KMS-11 (cell line): ENCODE results near the gene OSBPL5.

Experiments
- H2AFZ ChIP-seq: fragments of 200-600 bp; sonication (generic); 2 replicates; pipeline ENCODE4 v1.6.1; 2016; ENCODE audit warnings: antibody characterized with exemption, mixed run types, low read depth
- H3K27ac ChIP-seq: fragments of 200-600 bp; sonication (generic); 2 replicates; pipeline ENCODE4 v1.6.1; 2016; ENCODE audit warnings: mild to moderate bottlenecking, mixed run types
- H3K27me3 ChIP-seq: fragments of 200-600 bp; sonication (generic); 2 replicates; pipeline ENCODE4 v1.6.1; 2017; ENCODE audit warnings: mild to moderate bottlenecking, low read depth, mixed run types, moderate library complexity; ENCODE audit not compliant: insufficient read depth
- H3K36me3 ChIP-seq: fragments of 200-600 bp; sonication (generic); 2 replicates; pipeline ENCODE4 v1.6.1; 2017; ENCODE audit warnings: mild to moderate bottlenecking, mixed run types; ENCODE audit not compliant: insufficient read depth
- H3K4me1 ChIP-seq: fragments of 200-600 bp; sonication (generic); 2 replicates; pipeline ENCODE4 v1.6.1; 2016; ENCODE audit warnings: mild to moderate bottlenecking, low read depth, mixed run types; ENCODE audit not compliant: poor library complexity, severe bottlenecking
- H3K4me2 ChIP-seq: fragments of 200-600 bp; sonication (generic); 2 replicates; pipeline ENCODE4 v1.7.0; 2016; ENCODE audit warnings: mild to moderate bottlenecking, mixed run types
- H3K4me3 ChIP-seq: fragments of 200-600 bp; sonication (generic); IDR thresholded peaks from 2 replicates; pipeline ENCODE4 v1.6.1; 2017; ENCODE audit warnings: low read depth, low read length, mixed read lengths; ENCODE audit not compliant: insufficient read depth
- H3K79me2 ChIP-seq: fragments of 200-600 bp; sonication (generic); 2 replicates; pipeline ENCODE4 v1.6.1; 2016; ENCODE audit warnings: low read depth, mixed run types; ENCODE audit not compliant: insufficient read depth
- H3K9ac ChIP-seq: fragments of 200-600 bp; sonication (generic); 2 replicates; pipeline ENCODE4 v1.6.1; 2016; ENCODE audit warnings: mild to moderate bottlenecking, mixed run types
- H4K20me1 ChIP-seq: fragments of 200-600 bp; sonication (generic); 2 replicates; pipeline ENCODE4 v1.6.1; 2016; ENCODE audit warnings: mild to moderate bottlenecking, mixed run types; ENCODE audit not compliant: insufficient read depth
- CTCF ChIP-seq: fragments of 200-600 bp; sonication (generic); conservative IDR thresholded peaks from 2 replicates; pipeline ENCODE4 v1.6.1; 2017; ENCODE audit warnings: low read depth, mild to moderate bottlenecking, antibody characterized with exemption, low read length, moderate library complexity, mixed read lengths

Gene OSBPL5

DNA sequence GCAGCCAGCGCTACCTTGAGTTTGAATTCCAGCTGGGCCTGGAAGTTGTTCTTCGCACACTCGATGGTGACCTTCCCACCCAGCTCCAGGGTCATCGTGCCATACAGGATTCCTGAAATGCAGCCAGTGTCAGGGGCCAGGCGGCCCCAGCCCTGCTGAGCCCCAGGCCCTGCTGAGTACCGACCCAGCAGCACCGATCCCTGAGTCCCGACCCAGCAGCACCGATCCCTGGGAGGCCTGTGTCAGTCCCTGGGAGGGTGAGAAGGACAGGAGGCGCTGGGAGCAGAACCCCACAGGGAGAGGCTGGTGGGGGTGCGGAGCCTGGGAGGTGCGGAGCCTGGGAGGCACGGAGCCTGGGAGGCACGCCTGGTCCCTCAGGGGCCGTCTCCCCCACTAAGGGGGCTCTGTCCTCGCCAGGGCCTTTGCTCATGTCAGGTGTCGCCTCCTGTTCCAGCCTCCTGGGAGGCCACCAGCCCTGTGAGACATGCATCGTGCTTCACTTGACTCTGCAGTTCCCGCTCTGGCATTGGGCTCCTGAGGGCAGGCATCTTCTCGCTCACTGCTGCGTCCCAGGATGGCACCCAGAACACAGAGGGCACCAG, 70.8 kb downstream of the OSBPL5 start:
- no peaks in the 10 kb centered on the region for H3K79me2 ChIP-seq
- no peak for TF ChIP-seq CTCF

GRCh38 chr11:3093281-3094191, 71.6 kb downstream of the OSBPL5 start:
- TF ChIP-seq CTCF = no peak
- Histone ChIP-seq H3K79me2 (no peaks in the 10 kb centered on the region), H3K4me1 (no peaks in the 10 kb centered on the region), H2AFZ (no peak overlapping the region), H3K36me3 (no peaks in the 10 kb centered on the region), H3K4me2 (no peak overlapping the region), H3K9ac (no peak overlapping the region), H4K20me1 (no peaks in the 10 kb centered on the region), H3K27ac (no peak overlapping the region), H3K27me3 (no peaks in the 10 kb centered on the region), H3K4me3 (no peak overlapping the region)

More for the DNA sequence above, 70.8 kb downstream of the OSBPL5 start:
- Histone ChIP-seq H3K27me3 (no peaks in the 10 kb centered on the region), H2AFZ (no peak overlapping the region), H4K20me1 (no peaks in the 10 kb centered on the region), H3K36me3 (no peaks in the 10 kb centered on the region), H3K27ac (no peak overlapping the region), H3K4me2 (no peak overlapping the region), H3K9ac (no peak overlapping the region), H3K4me3 (no peak overlapping the region), H3K4me1 (no peaks in the 10 kb centered on the region)

DNA sequence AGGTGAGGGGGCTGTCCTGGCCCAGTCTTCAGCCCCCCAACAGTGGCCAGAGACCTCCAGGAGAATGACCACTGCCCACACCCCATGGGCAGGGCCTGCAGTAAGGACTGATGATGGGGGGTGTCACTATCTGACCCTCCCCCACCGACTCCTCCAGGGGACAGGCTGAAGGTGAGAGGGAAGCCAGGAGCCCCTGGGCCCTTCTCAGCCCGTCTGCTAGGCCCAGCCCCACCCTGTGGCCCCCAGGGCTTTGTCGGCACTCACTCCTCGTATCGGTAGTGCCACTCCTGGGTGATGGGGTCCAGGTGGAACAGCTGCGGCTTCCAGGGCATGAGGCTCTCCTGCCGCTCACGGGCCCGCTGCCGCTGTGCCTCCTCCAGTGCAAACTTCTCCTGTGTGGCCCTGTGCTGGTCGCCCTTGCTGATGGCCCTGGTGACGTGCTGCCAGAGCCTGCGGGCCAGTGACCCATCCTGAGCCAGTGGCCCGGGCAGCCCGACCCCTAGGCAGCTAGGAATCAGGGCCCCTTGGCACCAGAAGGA, 72.4 kb downstream of the OSBPL5 start:
- no peak overlapping the region for H3K4me2 ChIP-seq
- no peak overlapping the region for H3K9ac ChIP-seq

More for the DNA sequence above, 72.4 kb downstream of the OSBPL5 start:
- H4K20me1 ChIP-seq = no peaks in the 10 kb centered on the region
- no peak overlapping the region for H3K4me3 ChIP-seq
- no peak for TF ChIP-seq CTCF
- H3K4me1 ChIP-seq = no peaks in the 10 kb centered on the region
- no peak overlapping the region for H3K27ac ChIP-seq
- H3K27me3 ChIP-seq = no peaks in the 10 kb centered on the region
- no peaks in the 10 kb centered on the region for H3K79me2 ChIP-seq
- no peak overlapping the region for H2AFZ ChIP-seq
- no peaks in the 10 kb centered on the region for H3K36me3 ChIP-seq
